Left lung (tissue), 10 donors: ENCODE measurements around the gene GPBAR1. TPM values are rescaled to one million over a fixed set of nuclear protein-coding genes. Genes with fewer than 3 reads are reported as not detected.

ENCODE experiments used
- ATAC-seq: fragments of 200-7000 bp; cut with Tn5 transposase; one replicate; pipeline ENCODE4 v1.9.1; 2020; ENCODE audit warnings: moderate library complexity
- DNase-seq, 4 donors: peaks; one replicate each; pipeline ENCODE4 v3.0.0-alpha.2; 2013 to 2020
- H3K27ac ChIP-seq, 2 donors: fragments of 200-600 bp; sonication (generic) in 1 of 2; one replicate each; pipeline versions ENCODE4 v1.5.0 to v1.8.0; 2020 to 2021
- H3K27me3 ChIP-seq, 2 donors: fragments of 200-600 bp; sonication (generic) in 1 of 2; one replicate each; pipeline versions ENCODE4 v1.5.0 to v1.8.0; 2020 to 2021
- H3K36me3 ChIP-seq, 2 donors: fragments of 200-600 bp; sonication (generic) in 1 of 2; one replicate each; pipeline versions ENCODE4 v1.5.0 to v1.8.0; 2020 to 2021
- H3K4me1 ChIP-seq, 2 donors: fragments of 200-600 bp; one replicate each; pipeline ENCODE4 v1.8.0; 2021
- H3K4me3 ChIP-seq, 2 donors: fragments of 200-600 bp; sonication (generic) in 1 of 2; one replicate each; pipeline versions ENCODE4 v1.5.0 to v1.8.0; 2020 to 2021; ENCODE audit warnings: mild to moderate bottlenecking in 1 of 2
- H3K9me3 ChIP-seq, 2 donors: fragments of 200-600 bp; sonication (generic) in 1 of 2; one replicate each; pipeline versions ENCODE4 v1.5.0 to v1.8.0; 2020 to 2021
- CTCF ChIP-seq, 2 donors: fragments of 200-600 bp; sonication (generic) in 1 of 2; IDR thresholded peaks; one replicate each; pipeline versions ENCODE4 v1.5.0 to v1.8.0; 2021; ENCODE audit warnings: antibody characterized with exemption in 2 of 2
- intact Hi-C, 2 donors: fragments of 100-400 bp; cut with DNase I; formaldehyde crosslinking; loops; one replicate each; pipeline versions ENCODE4 v1.11.2 to v1.14.2; 2022
- polyA plus RNA-seq, 6 donors: library from polyadenylated mRNA; unstranded; fragments of 120-200 nt; gene quantifications; one replicate each; pipeline ENCODE4 v1.2.1, GENCODE V29; 2013; ENCODE audit not compliant: insufficient read length in 6 of 6
- total RNA-seq, 2 donors: library from RNA; stranded (reverse); fragmentation: NEBNext Ultra II Directional; extraction: Animal tissue kit (Norgen Biotek cat#: 25700); gene quantifications; one replicate each; pipeline ENCODE4 v1.2.1, GENCODE V29; 2021
- donor health status: DM: no; HTN: yes; CAD: no.
- donor health status: DM: no; HTN: no; CAD: no.

Gene GPBAR1
- total and polyA plus RNA-seq, 8 donors = 0.88 to 4.3 (median 1.3) TPM

- intact Hi-C loops = no loop called here
- Histone ChIP-seq H3K27me3 (no peaks in the 10 kb centered on the region), H3K9me3 (no peaks in the 10 kb centered on the region), H3K36me3 (peaks cover 3 to 100% of the 10 kb centered on the region in 2 donors), H3K4me3 (no peak overlapping the region), H3K27ac (no peak overlapping the region), H3K4me1 (peaks cover 0 to 17% of the 10 kb centered on the region in 2 donors)
- DNase-seq (peak in 1 of 4 donors; percentile 10), ATAC-seq (no peak)
- no peak for TF ChIP-seq CTCF (IDR thresholded peaks at IDR 0.05)
Observed at GRCh38 chr2:218249691-218250090, 11.1 kb upstream of the GPBAR1 start.

DNA sequence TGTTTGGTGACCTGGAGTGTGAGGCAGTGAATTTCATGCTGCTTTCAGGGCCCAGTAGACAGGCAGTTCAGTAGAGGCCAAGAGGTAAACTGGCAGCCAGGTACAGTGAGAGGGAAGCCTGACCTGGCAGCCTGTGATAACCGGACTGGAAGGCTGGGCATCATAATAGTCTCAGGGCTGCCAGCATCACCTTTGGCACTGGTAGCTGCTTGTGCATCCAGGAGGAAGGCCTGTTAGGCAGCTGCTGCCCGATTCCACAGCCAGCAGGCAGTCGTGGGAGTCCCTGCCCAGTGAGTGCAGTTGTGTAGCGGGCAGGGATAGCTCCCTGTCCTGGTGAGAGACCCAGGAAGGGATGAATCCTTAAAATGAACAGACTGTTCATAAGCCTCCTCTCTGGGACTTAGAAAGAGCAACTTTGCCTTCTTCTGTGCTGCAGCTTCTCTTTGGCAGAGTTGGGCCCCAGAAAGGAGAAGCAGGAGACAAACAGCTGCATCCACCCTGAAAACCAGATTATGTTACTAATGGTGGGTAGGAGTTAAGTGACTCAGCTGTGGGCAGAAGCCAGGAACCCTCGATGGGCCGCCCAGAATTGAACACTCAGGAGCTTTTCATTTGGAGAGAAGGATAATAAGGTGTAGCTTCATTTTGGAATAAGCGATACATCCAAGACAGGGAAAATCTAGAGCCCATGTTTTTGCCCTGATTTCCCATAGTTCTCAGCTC, 8.1 kb upstream of the GPBAR1 start:
- H3K9me3 ChIP-seq = no peaks in the 10 kb centered on the region
- TF ChIP-seq CTCF (IDR thresholded peaks at IDR 0.05) = no peak
- H3K27me3 ChIP-seq = no peaks in the 10 kb centered on the region
- H3K36me3 ChIP-seq = peaks cover 3 to 96% of the 10 kb centered on the region in 2 donors
- intact Hi-C loops = no loop called here
- no peak overlapping the region for H3K4me3 ChIP-seq
- peaks cover 0 to 25% of the 10 kb centered on the region in 2 donors for H3K4me1 ChIP-seq
- ATAC-seq = no peak
- peak in 1 of 4 donors; percentile 20 for DNase-seq
- H3K27ac ChIP-seq = peak overlapping the region in 1 of 2 donors; percentile 50

- peak in 1 of 4 donors; percentile 10 for DNase-seq
- H3K36me3 ChIP-seq = peaks cover 3 to 91% of the 10 kb centered on the region in 2 donors
- peak overlapping the region in 1 of 2 donors; percentile 50 for H3K27ac ChIP-seq
- no peak overlapping the region for H3K4me3 ChIP-seq
- no peaks in the 10 kb centered on the region for H3K9me3 ChIP-seq
- H3K27me3 ChIP-seq = no peaks in the 10 kb centered on the region
- ATAC-seq = no peak
- TF ChIP-seq CTCF (IDR thresholded peaks at IDR 0.05) = no peak
- intact Hi-C loops = no loop called here
- peaks cover 0 to 26% of the 10 kb centered on the region in 2 donors for H3K4me1 ChIP-seq
Observed at GRCh38 chr2:218253232-218253625, 7.6 kb upstream of the GPBAR1 start.

- ATAC-seq (no peak), DNase-seq (no peak)
- peaks cover 0 to 69% of the 10 kb centered on the region in 2 donors for H3K36me3 ChIP-seq
- no peak for TF ChIP-seq CTCF (IDR thresholded peaks at IDR 0.05)
- no peak overlapping the region for H3K27ac ChIP-seq
- intact Hi-C loops = no loop called here
- H3K27me3 ChIP-seq = no peaks in the 10 kb centered on the region
- peaks cover 20 to 48% of the 10 kb centered on the region in 2 donors for H3K4me1 ChIP-seq
- H3K4me3 ChIP-seq = no peak overlapping the region
- no peaks in the 10 kb centered on the region for H3K9me3 ChIP-seq
Observed at GRCh38 chr2:218255446-218255845, 5.4 kb upstream of the GPBAR1 start.

DNA sequence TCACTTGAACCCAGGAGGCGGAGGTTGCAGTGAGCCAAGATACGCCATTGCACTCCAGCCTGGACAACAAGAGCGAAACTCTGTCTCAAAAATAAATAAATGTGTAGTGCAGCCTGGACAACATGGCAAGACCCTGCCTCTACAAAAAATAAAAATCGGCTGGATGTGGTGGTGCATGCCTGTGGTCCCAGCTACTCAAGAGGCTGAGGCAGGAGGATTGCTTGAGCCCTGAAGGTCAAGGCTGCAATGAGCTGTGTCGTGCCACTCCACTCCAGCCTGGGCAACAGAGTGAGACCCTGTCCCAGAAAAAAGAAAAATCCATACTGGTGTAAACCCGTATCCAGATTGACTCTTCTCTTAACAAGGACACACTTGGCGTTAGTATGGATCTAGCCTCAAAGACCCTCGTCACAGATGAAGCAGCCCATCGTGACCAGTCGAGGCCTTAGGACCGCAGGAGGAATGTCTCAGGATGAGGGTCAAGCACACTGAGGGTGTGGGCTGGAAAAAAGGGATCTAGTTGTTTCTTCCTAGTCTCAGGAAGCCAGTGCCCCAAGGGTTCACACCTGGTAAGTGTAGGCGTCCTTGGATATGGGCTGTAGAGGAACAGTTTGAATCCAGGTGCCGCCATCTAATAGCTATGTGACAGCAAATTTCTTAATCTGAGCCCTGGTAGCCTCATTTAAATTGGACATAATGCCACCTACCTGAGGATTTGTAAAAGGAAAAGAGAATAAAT, 4.0 kb upstream of the GPBAR1 start:
- DNase-seq (peak in 1 of 4 donors; percentile 10), ATAC-seq (no peak)
- no peak for TF ChIP-seq CTCF (IDR thresholded peaks at IDR 0.05)
- Histone ChIP-seq H3K4me1 (peaks cover 20 to 57% of the 10 kb centered on the region in 2 donors), H3K27ac (peak overlapping the region; percentile 62 to 75), H3K9me3 (no peaks in the 10 kb centered on the region), H3K4me3 (no peak overlapping the region), H3K36me3 (peaks cover 0 to 55% of the 10 kb centered on the region in 2 donors), H3K27me3 (no peaks in the 10 kb centered on the region)
- intact Hi-C loops = no loop called here
